Endothelial cell of umbilical vein (primary cell): ENCODE measurements around the gene CYP27A1. TPM values are rescaled to one million over a fixed set of nuclear protein-coding genes. Genes with fewer than 3 reads are reported as not detected.

Source experiments
- BruUV-seq: library from RNA; stranded (reverse); fragments of 400-500 nt; replicated peaks from 2 replicates; lab custom pipeline; 2021; lab: Mats Ljungman, UMichigan
- CTCF ChIA-PET: fragments of 300-600, 350-600 bp; sonication (Branson Sonifier 250); formaldehyde crosslinking; loops from one replicate; lab custom pipeline; 2021; ENCODE audit warnings: antibody characterized with exemption, inconsistent platforms; lab: Charles Lee
- POLR2A ChIA-PET: fragments of 300-600, 350-600 bp; sonication (Branson Sonifier 250); formaldehyde crosslinking; loops from one replicate; lab custom pipeline; 2021; ENCODE audit warnings: antibody characterized with exemption, inconsistent platforms; lab: Charles Lee
- DNase-seq: peaks from one replicate; pipeline ENCODE4 v3.0.0-alpha.2; 2011; ENCODE audit warnings: low read depth, low spot score
- FAIRE-seq: peaks from 2 replicates; lab custom pipeline; 2011; peaks lifted over from hg19 to GRCh38; lab: Jason Lieb, UNC
- H2AFZ ChIP-seq: 2 replicates; pipeline ENCODE4 v1.6.0; 2012; ENCODE audit warnings: low read depth, low read length, control low read depth, inconsistent platforms
- H3K27ac ChIP-seq: 2 replicates; pipeline ENCODE4 v1.5.1; 2011; ENCODE audit warnings: low read depth, mild to moderate bottlenecking, control low read depth, low read length, moderate library complexity; ENCODE audit not compliant: insufficient read depth
- H3K27me3 ChIP-seq, 2 experiments: 2 replicates each; pipeline versions ENCODE4 v1.6.0 to v1.6.1; 2011; ENCODE audit warnings: low read length in 2 of 2, mixed read lengths in 1 of 2; ENCODE audit not compliant: control insufficient read depth in 2 of 2, insufficient read depth in 2 of 2
- H3K36me3 ChIP-seq, 2 experiments: 2 replicates in 1 of 2; 3 replicates in 1 of 2; pipeline ENCODE4 v1.5.1; 2011; ENCODE audit warnings: low read length in 2 of 2, mild to moderate bottlenecking in 1 of 2, moderate library complexity in 1 of 2; ENCODE audit not compliant: control insufficient read depth in 2 of 2, insufficient read depth in 2 of 2; ENCODE audit errors: extremely low read depth in 1 of 2
- H3K4me1 ChIP-seq: 3 replicates; pipeline ENCODE4 v1.5.1; 2011; ENCODE audit warnings: mild to moderate bottlenecking, low read length; ENCODE audit not compliant: control insufficient read depth, insufficient read depth; ENCODE audit errors: extremely low read depth
- H3K4me2 ChIP-seq: 2 replicates; pipeline ENCODE4 v1.6.1; 2011; ENCODE audit warnings: low read length, control low read depth, mixed read lengths; ENCODE audit not compliant: insufficient read depth
- H3K4me3 ChIP-seq, 3 experiments: fragments of 200-600 bp in 1 of 3; sonication (generic), shearing (Covaris generic) in 1 of 3; replicated peaks in 1 of 3; 2 replicates each; pipeline ENCODE4 v1.5.1; 2011 to 2016; ENCODE audit warnings: control low read depth in 3 of 3, low read length in 3 of 3, mild to moderate bottlenecking in 2 of 3, inconsistent platforms in 1 of 3, low read depth in 1 of 3, moderate library complexity in 1 of 3; ENCODE audit not compliant: insufficient read depth in 1 of 3
- H3K79me2 ChIP-seq: 2 replicates; pipeline ENCODE4 v1.6.0; 2012; ENCODE audit warnings: low read length, inconsistent platforms; ENCODE audit not compliant: control insufficient read depth, insufficient read depth
- H3K9ac ChIP-seq: replicated peaks from 2 replicates; pipeline ENCODE3; 2011; ENCODE audit warnings: low read length, control low read depth; ENCODE audit not compliant: insufficient read depth; ENCODE audit errors: extremely low read depth
- H3K9me1 ChIP-seq: replicated peaks from 3 replicates; pipeline ENCODE4 v1.6.0; 2011; ENCODE audit warnings: mild to moderate bottlenecking, low read length; ENCODE audit not compliant: control insufficient read depth, insufficient read depth; ENCODE audit errors: extremely low read depth
- H3K9me3 ChIP-seq: replicated peaks from 2 replicates; pipeline ENCODE4 v1.5.1; 2012; ENCODE audit warnings: low read length, inconsistent platforms; ENCODE audit not compliant: control insufficient read depth, insufficient read depth
- H4K20me1 ChIP-seq: replicated peaks from 2 replicates; pipeline ENCODE3; 2011; ENCODE audit warnings: mild to moderate bottlenecking, low read length; ENCODE audit not compliant: control insufficient read depth, insufficient read depth; ENCODE audit errors: extremely low read depth
- EZH2 ChIP-seq: IDR thresholded peaks from 2 replicates; pipeline ENCODE4 v1.6.1; 2012; ENCODE audit warnings: borderline replicate concordance, low read depth, mild to moderate bottlenecking, moderate library complexity, low read length, inconsistent platforms; ENCODE audit not compliant: severe bottlenecking
- FOS ChIP-seq: IDR thresholded peaks from 2 replicates; pipeline ENCODE4 v1.6.1; 2011; ENCODE audit warnings: mild to moderate bottlenecking, low read length, moderate library complexity, borderline replicate concordance; ENCODE audit not compliant: insufficient read depth
- GATA2 ChIP-seq: IDR thresholded peaks from 2 replicates; pipeline ENCODE4 v1.7.0; 2011; ENCODE audit warnings: low read depth, mild to moderate bottlenecking, moderate library complexity, mixed read lengths, low read length; ENCODE audit not compliant: insufficient read length, insufficient read depth
- JUN ChIP-seq: IDR thresholded peaks from 2 replicates; pipeline ENCODE4 v1.6.1; 2011; ENCODE audit warnings: borderline replicate concordance, low read depth; ENCODE audit not compliant: insufficient read length, insufficient read depth
- MYC ChIP-seq: IDR thresholded peaks from one replicate; pipeline ENCODE4 v1.6.1; 2011; ENCODE audit warnings: mild to moderate bottlenecking, low read depth, low read length
- POLR2A ChIP-seq: IDR thresholded peaks from 2 replicates; pipeline ENCODE4 v1.6.1; 2012; ENCODE audit warnings: low read depth, mild to moderate bottlenecking, control low read depth, low read length
- POLR2AphosphoS5 ChIP-seq: IDR thresholded peaks from 2 replicates; pipeline ENCODE4 v1.6.1; 2012; ENCODE audit warnings: low read depth, mild to moderate bottlenecking, control low read depth, low read length, moderate library complexity; ENCODE audit not compliant: insufficient read depth
- dilution Hi-C: fragments of 300-500 bp; cut with MboI; formaldehyde crosslinking; loops from one replicate; pipeline ENCODE4 v1.15.0; 2019; ENCODE audit warnings: low sequenced_read_pairs; ENCODE audit not compliant: extremely low pct_ligation_motif_present
- intact Hi-C: fragments of 100-400 bp; cut with micrococcal nuclease; formaldehyde crosslinking; loops from one replicate; pipeline ENCODE4 v1.10.0; 2022
- polyA plus RNA-seq, 4 experiments: library from polyadenylated mRNA; depleted of rRNA in 3 of 4; stranded (reverse) in 3 of 4; unstranded in 1 of 4; fragments of >200 nt; gene quantifications; 2 replicates each; pipeline versions ENCODE4 v1.2.1 to v1.2.3, GENCODE V29; 2011 to 2012; ENCODE audit warnings: missing spikeins in 1 of 4
- total RNA-seq: library from RNA; stranded (reverse); gene quantifications from 2 replicates; pipeline ENCODE4 v1.2.3, GENCODE V29; 2021
- TF ChIP-seq, protein P1 (sequence below), 2 donors: IDR thresholded peaks; 1 replicate in 1 of 2; 2 replicates in 1 of 2; pipeline ENCODE4 v1.5.1; 2011; ENCODE audit warnings: low read length in 2 of 2, mild to moderate bottlenecking in 2 of 2, moderate library complexity in 2 of 2, control low read depth in 1 of 2, inconsistent platforms in 1 of 2, low read depth in 1 of 2; ENCODE audit not compliant: insufficient read depth in 1 of 2; ENCODE audit errors: extremely low read depth in 1 of 2
- TF ChIP-seq, protein P2 (sequence below): IDR thresholded peaks from 2 replicates; pipeline ENCODE4 v1.6.1; 2011; ENCODE audit not compliant: insufficient read depth, insufficient read length

Gene CYP27A1
- total and polyA plus RNA-seq, 2 donors (not counting 3 experiments of a cell fraction or from before 2014, with no cell fraction given), result 15.1 to 34.9 TPM

DNA sequence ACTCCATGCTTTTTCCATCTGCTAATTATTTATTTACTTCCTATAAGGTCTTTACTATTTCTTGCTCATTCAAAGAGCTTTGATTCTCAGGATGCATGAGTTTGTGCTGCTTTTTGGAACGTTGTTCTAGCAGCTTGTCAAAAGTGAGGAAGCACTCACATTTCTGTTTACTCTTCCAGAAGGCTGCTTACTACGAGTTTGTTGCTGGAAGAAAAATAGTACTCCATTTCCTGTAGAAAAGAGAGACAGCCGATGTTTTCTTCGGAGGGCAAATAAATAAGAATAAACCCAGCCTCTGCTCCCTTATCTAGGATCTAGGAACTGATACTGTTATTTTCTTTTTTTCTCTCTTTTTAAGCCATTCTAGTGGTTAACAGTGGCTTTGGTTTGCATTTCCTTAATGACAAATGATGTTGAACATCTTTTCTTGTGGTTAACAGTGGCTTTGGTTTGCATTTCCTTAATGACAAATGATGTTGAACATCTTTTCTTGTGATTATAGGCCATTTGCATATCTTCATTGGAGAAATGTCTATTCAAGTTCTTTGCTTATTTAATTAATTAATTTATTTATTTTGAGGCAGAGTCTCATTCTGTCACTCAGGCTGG is 20.5 kb downstream of the CYP27A1 start:
- Histone ChIP-seq H2AFZ (no peak overlapping the region), H3K27me3 (peaks cover 4% of the 10 kb centered on the region in 2 experiments), H4K20me1 (no peaks in the 10 kb centered on the region), H3K79me2 (no peaks in the 10 kb centered on the region), H3K4me1 (no peaks in the 10 kb centered on the region), H3K4me3 (no peak overlapping the region), H3K9me3 (no peaks in the 10 kb centered on the region), H3K4me2 (no peak overlapping the region), H3K36me3 (no peaks in the 10 kb centered on the region), H3K9me1 (no peaks in the 10 kb centered on the region), H3K9ac (no peak overlapping the region), H3K27ac (no peak overlapping the region)
- no peak for TF ChIP-seq EZH2
- CTCF ChIA-PET, result interaction anchor here (0.6 to 2.1 kb wide), 2 partner anchors 45 kb away, joined by 3 to 8 read pairs; no protein-coding TSS in a partner anchor
- no peak for FAIRE-seq
- no TSS peak for BruUV-seq
- no peak for DNase-seq
- POLR2A ChIA-PET, result no interaction called here
- dilution Hi-C loops (no loop called here), intact Hi-C loops (no loop called here)

DNA sequence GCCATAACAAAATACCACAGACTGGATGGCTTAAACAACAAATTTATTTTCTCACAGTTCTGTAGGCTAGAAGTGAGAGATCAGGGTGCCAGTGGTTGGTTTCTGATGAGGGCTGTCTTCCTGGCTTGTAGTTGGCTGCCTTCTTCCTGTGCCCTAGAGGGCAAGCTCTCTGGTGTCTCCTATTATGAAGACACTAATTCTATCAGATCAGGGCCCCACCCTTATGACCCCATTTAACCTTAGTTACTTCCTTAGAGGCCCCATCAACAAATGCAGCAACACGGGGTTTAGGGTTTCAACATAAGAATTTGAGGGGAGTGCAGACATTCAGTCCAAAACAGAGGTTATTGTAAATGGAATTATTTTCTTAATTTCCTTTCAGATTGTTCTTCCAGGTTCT is 22.9 kb downstream of the CYP27A1 start:
- no peaks in the 10 kb centered on the region for H3K4me1 ChIP-seq
- H3K9me1 ChIP-seq, result no peaks in the 10 kb centered on the region
- CTCF ChIA-PET, result interaction anchor here (2.1 kb wide), 1 partner anchor 43 kb away, joined by 8 read pairs; no protein-coding TSS in a partner anchor
- H3K4me3 ChIP-seq, result no peak overlapping the region
- POLR2A ChIA-PET, result no interaction called here
- intact Hi-C loops, result no loop called here
- H4K20me1 ChIP-seq, result no peaks in the 10 kb centered on the region
- no TSS peak for BruUV-seq
- H2AFZ ChIP-seq, result no peak overlapping the region
- TF ChIP-seq FOS (no peak), POLR2A (no peak), JUN (no peak), MYC (no peak), GATA2 (no peak), POLR2AphosphoS5 (no peak), EZH2 (no peak)
- TF ChIP-seq, protein P1, sequence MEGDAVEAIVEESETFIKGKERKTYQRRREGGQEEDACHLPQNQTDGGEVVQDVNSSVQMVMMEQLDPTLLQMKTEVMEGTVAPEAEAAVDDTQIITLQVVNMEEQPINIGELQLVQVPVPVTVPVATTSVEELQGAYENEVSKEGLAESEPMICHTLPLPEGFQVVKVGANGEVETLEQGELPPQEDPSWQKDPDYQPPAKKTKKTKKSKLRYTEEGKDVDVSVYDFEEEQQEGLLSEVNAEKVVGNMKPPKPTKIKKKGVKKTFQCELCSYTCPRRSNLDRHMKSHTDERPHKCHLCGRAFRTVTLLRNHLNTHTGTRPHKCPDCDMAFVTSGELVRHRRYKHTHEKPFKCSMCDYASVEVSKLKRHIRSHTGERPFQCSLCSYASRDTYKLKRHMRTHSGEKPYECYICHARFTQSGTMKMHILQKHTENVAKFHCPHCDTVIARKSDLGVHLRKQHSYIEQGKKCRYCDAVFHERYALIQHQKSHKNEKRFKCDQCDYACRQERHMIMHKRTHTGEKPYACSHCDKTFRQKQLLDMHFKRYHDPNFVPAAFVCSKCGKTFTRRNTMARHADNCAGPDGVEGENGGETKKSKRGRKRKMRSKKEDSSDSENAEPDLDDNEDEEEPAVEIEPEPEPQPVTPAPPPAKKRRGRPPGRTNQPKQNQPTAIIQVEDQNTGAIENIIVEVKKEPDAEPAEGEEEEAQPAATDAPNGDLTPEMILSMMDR (IDR thresholded peaks at IDR 0.05; ENCODE audit: extremely low read depth in 1 of 2, insufficient read depth in 1 of 2, low read depth in 1 of 2, low read length in 2 of 2), result no peak
- TF ChIP-seq, protein P2, sequence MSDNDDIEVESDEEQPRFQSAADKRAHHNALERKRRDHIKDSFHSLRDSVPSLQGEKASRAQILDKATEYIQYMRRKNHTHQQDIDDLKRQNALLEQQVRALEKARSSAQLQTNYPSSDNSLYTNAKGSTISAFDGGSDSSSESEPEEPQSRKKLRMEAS, result no peak
- no peak for DNase-seq
- no peaks in the 10 kb centered on the region for H3K79me2 ChIP-seq
- H3K27ac ChIP-seq, result no peak overlapping the region
- H3K36me3 ChIP-seq, result no peaks in the 10 kb centered on the region
- peaks cover under 1 to 2% of the 10 kb centered on the region in 2 experiments for H3K27me3 ChIP-seq
- no peak overlapping the region for H3K4me2 ChIP-seq
- no peak for FAIRE-seq
- H3K9me3 ChIP-seq, result no peaks in the 10 kb centered on the region
- dilution Hi-C loops, result no loop called here
- no peak overlapping the region for H3K9ac ChIP-seq
